ENCODE measurements around the gene PATL2. TPM values are rescaled to one million over a fixed set of nuclear protein-coding genes. Genes with fewer than 3 reads are reported as not detected.

The PATL2 gene
- total and polyA plus RNA-seq, 2 donors (not counting 3 experiments of a cell fraction or from before 2014, with no cell fraction given), result 0.18 TPM; not detected in 1

DNA sequence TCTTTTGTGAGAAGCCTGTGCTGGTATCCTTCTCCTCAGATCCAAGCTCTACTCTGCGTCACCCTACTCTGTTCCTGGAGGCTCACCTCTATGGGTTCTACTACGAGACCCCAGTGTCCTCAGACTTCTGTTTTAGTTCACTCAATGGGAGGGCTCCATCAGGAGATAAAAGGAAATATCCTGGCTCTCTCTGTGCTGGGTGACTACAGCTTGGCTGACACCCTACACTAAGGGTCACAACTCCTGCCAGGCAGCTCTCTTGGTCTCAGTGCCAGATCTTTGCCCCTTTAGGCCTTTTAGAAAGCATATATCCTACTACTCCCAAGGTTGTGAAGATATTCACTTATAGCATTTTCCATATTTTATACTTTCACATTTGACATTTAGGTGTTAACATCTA is 94.1 kb downstream of the PATL2 start:
- Histone ChIP-seq H3K36me3 (ENCODE audit: control insufficient read depth in 2 of 2, extremely low read depth in 1 of 2, insufficient read depth in 2 of 2, low read length in 2 of 2) (peaks cover 2 to 9% of the 10 kb centered on the region in 2 experiments), H3K79me2 (ENCODE audit: control insufficient read depth, insufficient read depth, low read length) (no peaks in the 10 kb centered on the region), H3K4me1 (ENCODE audit: control insufficient read depth, extremely low read depth, insufficient read depth, low read length) (no peaks in the 10 kb centered on the region), H4K20me1 (replicated peaks; ENCODE audit: control insufficient read depth, extremely low read depth, insufficient read depth, low read length) (no peaks in the 10 kb centered on the region), H3K9me3 (replicated peaks; ENCODE audit: control insufficient read depth, insufficient read depth, low read length) (no peaks in the 10 kb centered on the region), H3K27me3 (ENCODE audit: control insufficient read depth in 2 of 2, insufficient read depth in 2 of 2, low read length in 2 of 2) (no peaks in the 10 kb centered on the region), H3K4me3 (replicated peaks in 1 of 3; ENCODE audit: insufficient read depth in 1 of 3, low read depth in 1 of 3, low read length in 3 of 3) (no peak overlapping the region), H3K4me2 (ENCODE audit: insufficient read depth, low read length) (no peak overlapping the region), H2AFZ (ENCODE audit: low read depth, low read length) (no peak overlapping the region), H3K9me1 (replicated peaks; ENCODE audit: control insufficient read depth, extremely low read depth, insufficient read depth, low read length) (no peaks in the 10 kb centered on the region), H3K9ac (replicated peaks; ENCODE audit: extremely low read depth, insufficient read depth, low read length) (no peak overlapping the region), H3K27ac (ENCODE audit: insufficient read depth, low read depth, low read length) (no peak overlapping the region)
- FAIRE-seq (no peak), DNase-seq (ENCODE audit: low read depth, low spot score) (no peak)
- ChIA-PET CTCF (interaction anchor here (0.7 kb wide), 1 partner anchor 12 kb away, joined by 3 read pairs; no protein-coding TSS in a partner anchor), POLR2A (no interaction called here)
- dilution Hi-C loops (cut with MboI; ENCODE audit: extremely low pct_ligation_motif_present, low sequenced_read_pairs), result no loop called here
- TF ChIP-seq POLR2A (IDR thresholded peaks at IDR 0.05; ENCODE audit: low read depth, low read length) (no peak), MYC (IDR thresholded peaks at IDR 0.05; ENCODE audit: low read depth, low read length) (no peak), FOS (IDR thresholded peaks at IDR 0.05; ENCODE audit: borderline replicate concordance, insufficient read depth, low read length) (no peak), POLR2AphosphoS5 (IDR thresholded peaks at IDR 0.05; ENCODE audit: insufficient read depth, low read depth, low read length) (no peak), GATA2 (IDR thresholded peaks at IDR 0.05; ENCODE audit: insufficient read depth, insufficient read length, low read depth, low read length) (no peak), JUN (IDR thresholded peaks at IDR 0.05; ENCODE audit: borderline replicate concordance, insufficient read depth, insufficient read length, low read depth) (no peak), EZH2 (IDR thresholded peaks at IDR 0.05; ENCODE audit: borderline replicate concordance, low read depth, low read length, severe bottlenecking) (no peak)
- TF ChIP-seq, protein P1, sequence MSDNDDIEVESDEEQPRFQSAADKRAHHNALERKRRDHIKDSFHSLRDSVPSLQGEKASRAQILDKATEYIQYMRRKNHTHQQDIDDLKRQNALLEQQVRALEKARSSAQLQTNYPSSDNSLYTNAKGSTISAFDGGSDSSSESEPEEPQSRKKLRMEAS (IDR thresholded peaks at IDR 0.05; ENCODE audit: insufficient read depth, insufficient read length), result no peak
- TF ChIP-seq, protein P2, sequence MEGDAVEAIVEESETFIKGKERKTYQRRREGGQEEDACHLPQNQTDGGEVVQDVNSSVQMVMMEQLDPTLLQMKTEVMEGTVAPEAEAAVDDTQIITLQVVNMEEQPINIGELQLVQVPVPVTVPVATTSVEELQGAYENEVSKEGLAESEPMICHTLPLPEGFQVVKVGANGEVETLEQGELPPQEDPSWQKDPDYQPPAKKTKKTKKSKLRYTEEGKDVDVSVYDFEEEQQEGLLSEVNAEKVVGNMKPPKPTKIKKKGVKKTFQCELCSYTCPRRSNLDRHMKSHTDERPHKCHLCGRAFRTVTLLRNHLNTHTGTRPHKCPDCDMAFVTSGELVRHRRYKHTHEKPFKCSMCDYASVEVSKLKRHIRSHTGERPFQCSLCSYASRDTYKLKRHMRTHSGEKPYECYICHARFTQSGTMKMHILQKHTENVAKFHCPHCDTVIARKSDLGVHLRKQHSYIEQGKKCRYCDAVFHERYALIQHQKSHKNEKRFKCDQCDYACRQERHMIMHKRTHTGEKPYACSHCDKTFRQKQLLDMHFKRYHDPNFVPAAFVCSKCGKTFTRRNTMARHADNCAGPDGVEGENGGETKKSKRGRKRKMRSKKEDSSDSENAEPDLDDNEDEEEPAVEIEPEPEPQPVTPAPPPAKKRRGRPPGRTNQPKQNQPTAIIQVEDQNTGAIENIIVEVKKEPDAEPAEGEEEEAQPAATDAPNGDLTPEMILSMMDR (IDR thresholded peaks at IDR 0.05; ENCODE audit: extremely low read depth in 1 of 2, insufficient read depth in 1 of 2, low read depth in 1 of 2, low read length in 2 of 2), result no peak
- no TSS peak for BruUV-seq (replicated peaks)
- intact Hi-C loops (cut with micrococcal nuclease), result no loop called here

Small RNAs within 50 kb of the gene (small RNA-seq; reads per million reads assigned to genes)
- not detected for gene RF00019 (ENCODE audit: insufficient read depth, insufficient read length, low read depth, low replicate concordance)

Other genes with a start within 250 kb of the PATL2 start
- 132 and 150 TPM in 2 replicates for gene EIF3J, start 174.2 kb downstream of the PATL2 start, total RNA-seq
- gene EIF3J, start 174.2 kb downstream of the PATL2 start, polyA plus RNA-seq, result 28.3 and 35.4 TPM in 2 replicates
- 44.7 and 53.5 TPM in 2 replicates for gene SPG11, start 47.7 kb downstream of the PATL2 start, total RNA-seq
- 30.6 and 30.7 TPM in 2 replicates for gene SPG11, start 47.7 kb downstream of the PATL2 start, polyA plus RNA-seq
- gene B2M, start 194 bp upstream of the PATL2 start, total RNA-seq, result 725 and 985 TPM in 2 replicates
- 5,169 and 5,206 TPM in 2 replicates for gene B2M, start 194 bp upstream of the PATL2 start, polyA plus RNA-seq
- gene TRIM69, start 25.2 kb upstream of the PATL2 start, total RNA-seq, result 10.5 and 13.0 TPM in 2 replicates
- gene TRIM69, start 25.2 kb upstream of the PATL2 start, polyA plus RNA-seq, result 4.3 and 4.8 TPM in 2 replicates
- gene TERB2, start 245.4 kb upstream of the PATL2 start, total RNA-seq, result not detected in 2 replicates
- gene TERB2, start 245.4 kb upstream of the PATL2 start, polyA plus RNA-seq, result not detected in 2 replicates